GM23338 (cell line): ENCODE measurements around the gene VPREB3. TPM values are rescaled to one million over a fixed set of nuclear protein-coding genes. Genes with fewer than 3 reads are reported as not detected.

Source experiments
- CREB1 ChIP-seq: fragments of 250-450 bp; sonication (Bioruptor Pico); IDR thresholded peaks from 2 replicates; pipeline ENCODE4 v1.5.0; 2020; ENCODE audit warnings: low read depth, mild to moderate bottlenecking, moderate library complexity
- JUNB ChIP-seq: IDR thresholded peaks from one replicate; pipeline ENCODE4 v1.6.1; 2016; ENCODE audit warnings: antibody characterized with exemption; ENCODE audit not compliant: unreplicated experiment
- NANOG ChIP-seq: IDR thresholded peaks from 2 replicates; pipeline ENCODE4 v1.6.1; 2016; ENCODE audit warnings: antibody characterized with exemption, borderline replicate concordance
- REST ChIP-seq: IDR thresholded peaks from one replicate; pipeline ENCODE4 v1.6.1; 2018; ENCODE audit warnings: antibody characterized with exemption; ENCODE audit not compliant: unreplicated experiment
- STAT1 ChIP-seq: IDR thresholded peaks from one replicate; pipeline ENCODE4 v1.6.1; 2016; ENCODE audit warnings: antibody characterized with exemption; ENCODE audit not compliant: unreplicated experiment
- ZNF114 ChIP-seq: fragments of 250-450 bp; sonication (Bioruptor Pico); IDR thresholded peaks from 2 replicates; pipeline ENCODE4 v1.5.0; 2020; ENCODE audit warnings: mild to moderate bottlenecking, moderate library complexity
- ZNF462 ChIP-seq: fragments of 250-450 bp; sonication (Bioruptor Pico); IDR thresholded peaks from 2 replicates; pipeline ENCODE4 v1.5.0; 2020; ENCODE audit warnings: mild to moderate bottlenecking, moderate library complexity
- polyA plus RNA-seq: library from polyadenylated mRNA; unstranded; fragments of >200 nt; fragmentation: Nextera tagmentation; extraction: Ambion mirVana; gene quantifications from 2 replicates; pipeline ENCODE4 v1.2.1, GENCODE V29; 2016
- total RNA-seq: library from RNA; depleted of rRNA; stranded (reverse); fragments of >200 nt; shearing (Covaris generic); gene quantifications from 2 replicates; pipeline ENCODE4 v1.2.3, GENCODE V29; 2014

Gene VPREB3
- total and polyA plus RNA-seq, 2 experiments from 2014 or later: 1.1 TPM; not detected in 1

- no peak for TF ChIP-seq ZNF462 (CRISPR knock-in tag)
- TF ChIP-seq CREB1 (CRISPR knock-in tag): no peak
- TF ChIP-seq REST: no peak
- no peak for TF ChIP-seq ZNF114 (CRISPR knock-in tag)
- TF ChIP-seq NANOG: no peak
- no peak for TF ChIP-seq JUNB
- TF ChIP-seq STAT1: no peak
Measured at GRCh38 chr22:23752090-23752691, 2.0 kb downstream of the VPREB3 start (continued).
